Measurements from ENCODE around the gene ANKS1A.

- TF ChIP-seq, protein P1, sequence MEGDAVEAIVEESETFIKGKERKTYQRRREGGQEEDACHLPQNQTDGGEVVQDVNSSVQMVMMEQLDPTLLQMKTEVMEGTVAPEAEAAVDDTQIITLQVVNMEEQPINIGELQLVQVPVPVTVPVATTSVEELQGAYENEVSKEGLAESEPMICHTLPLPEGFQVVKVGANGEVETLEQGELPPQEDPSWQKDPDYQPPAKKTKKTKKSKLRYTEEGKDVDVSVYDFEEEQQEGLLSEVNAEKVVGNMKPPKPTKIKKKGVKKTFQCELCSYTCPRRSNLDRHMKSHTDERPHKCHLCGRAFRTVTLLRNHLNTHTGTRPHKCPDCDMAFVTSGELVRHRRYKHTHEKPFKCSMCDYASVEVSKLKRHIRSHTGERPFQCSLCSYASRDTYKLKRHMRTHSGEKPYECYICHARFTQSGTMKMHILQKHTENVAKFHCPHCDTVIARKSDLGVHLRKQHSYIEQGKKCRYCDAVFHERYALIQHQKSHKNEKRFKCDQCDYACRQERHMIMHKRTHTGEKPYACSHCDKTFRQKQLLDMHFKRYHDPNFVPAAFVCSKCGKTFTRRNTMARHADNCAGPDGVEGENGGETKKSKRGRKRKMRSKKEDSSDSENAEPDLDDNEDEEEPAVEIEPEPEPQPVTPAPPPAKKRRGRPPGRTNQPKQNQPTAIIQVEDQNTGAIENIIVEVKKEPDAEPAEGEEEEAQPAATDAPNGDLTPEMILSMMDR (conservative IDR thresholded peaks at IDR 0.05): no peak
- no peak for TF ChIP-seq EZH2 (IDR thresholded peaks at IDR 0.05; ENCODE audit: low read depth)
Observed at GRCh38 chr6:35082046-35082732, 193.1 kb downstream of the ANKS1A start.

All from PC-9 (cell line).